Fibroblast of skin of left biceps (primary cell): ENCODE measurements around the gene CORO6.
A peak's percentile ranks its signal among the peaks of the same experiment; 100 is the strongest.

Experiments used
- DNase-seq, 2 experiments: peaks; one replicate each; pipeline ENCODE4 v3.0.0-alpha.2; 2013; ENCODE audit warnings: low read depth in 2 of 2

CORO6 gene

GRCh38 chr17:29577001-29577370, 45.7 kb downstream of the CORO6 start:
- no peak for DNase-seq

- DNase-seq: no peak
Measured at GRCh38 chr17:29576214-29577000, 46.3 kb downstream of the CORO6 start.

- no peak for DNase-seq
Measured at GRCh38 chr17:29575511-29576213, 47.0 kb downstream of the CORO6 start.

GRCh38 chr17:29574732-29575510, 47.8 kb downstream of the CORO6 start:
- no peak for DNase-seq

- DNase-seq: no peak
Measured at GRCh38 chr17:29573871-29574731, 48.6 kb downstream of the CORO6 start.

GRCh38 chr17:29573558-29573869, 49.2 kb downstream of the CORO6 start:
- no peak for DNase-seq

- no peak for DNase-seq
Measured at GRCh38 chr17:29572691-29573557, 49.8 kb downstream of the CORO6 start.

- DNase-seq: no peak
Measured at GRCh38 chr17:29571883-29572681, 50.6 kb downstream of the CORO6 start.

- no peak for DNase-seq
Measured at GRCh38 chr17:29571486-29571882, 51.2 kb downstream of the CORO6 start.

GRCh38 chr17:29570521-29570920, 52.2 kb downstream of the CORO6 start:
- no peak for DNase-seq

GRCh38 chr17:29569245-29569950, 53.3 kb downstream of the CORO6 start:
- no peak for DNase-seq

GRCh38 chr17:29568331-29569244, 54.1 kb downstream of the CORO6 start, which contains the start of gene TP53I13:
Gene TP53I13, plus strand, starts transcription at chr17:29568701. Its CDS starts 58 bp downstream, at chr17:29568759.
- DNase-seq: peak; percentile 52 to 62

GRCh38 chr17:29567554-29568330, 55.0 kb downstream of the CORO6 start:
- no peak for DNase-seq

GRCh38 chr17:29567304-29567553, 55.5 kb downstream of the CORO6 start:
- no peak for DNase-seq

- no peak for DNase-seq
Measured at GRCh38 chr17:29566473-29567303, 56.0 kb downstream of the CORO6 start, which contains the start of gene ABHD15. Gene ABHD15, minus strand, starts transcription at chr17:29567037. Its CDS starts 71 bp downstream, at chr17:29566966.

GRCh38 chr17:29565643-29566472, 56.9 kb downstream of the CORO6 start:
- no peak for DNase-seq
